Bronchial epithelial cell (primary cell): ENCODE results near the gene ATXN10. TPM values are rescaled to one million over a fixed set of nuclear protein-coding genes. Genes with fewer than 3 reads are reported as not detected.
"Not testable (repeated sequence)": the region's sequence is repeated elsewhere in the genome, so short reads cannot be mapped to it uniquely, and the experiment has no call there.

ENCODE experiments used
- DNase-seq: peaks from one replicate; pipeline ENCODE4 v3.0.0-alpha.2; 2010; ENCODE audit warnings: low read depth
- FAIRE-seq: peaks from 2 replicates; lab custom pipeline; 2011; peaks lifted over from hg19 to GRCh38; lab: Jason Lieb, UNC
- H3K27me3 ChIP-seq: 2 replicates; pipeline ENCODE4 v1.5.1; 2011; ENCODE audit warnings: low read length; ENCODE audit not compliant: control insufficient read depth, insufficient read depth
- H3K36me3 ChIP-seq: 2 replicates; pipeline ENCODE4 v1.5.1; 2011; ENCODE audit warnings: low read length; ENCODE audit not compliant: control insufficient read depth, insufficient read depth
- H3K4me3 ChIP-seq: 2 replicates; pipeline ENCODE4 v1.5.1; 2011; ENCODE audit warnings: mild to moderate bottlenecking, low read depth, low read length, control low read depth
- total RNA-seq: library from RNA; depleted of rRNA; stranded (reverse); fragments of >200 nt; gene quantifications from 2 replicates; pipeline ENCODE4 v1.2.1, GENCODE V29; 2014
- TF ChIP-seq, protein P1 (sequence below): IDR thresholded peaks from 2 replicates; pipeline ENCODE4 v1.5.1; 2011; ENCODE audit warnings: mild to moderate bottlenecking, moderate library complexity, low read length, control low read depth, inconsistent platforms; ENCODE audit not compliant: insufficient read depth, severe bottlenecking

Gene ATXN10
- total RNA-seq, 1 donor from 2014 or later = 81.9 TPM

DNA sequence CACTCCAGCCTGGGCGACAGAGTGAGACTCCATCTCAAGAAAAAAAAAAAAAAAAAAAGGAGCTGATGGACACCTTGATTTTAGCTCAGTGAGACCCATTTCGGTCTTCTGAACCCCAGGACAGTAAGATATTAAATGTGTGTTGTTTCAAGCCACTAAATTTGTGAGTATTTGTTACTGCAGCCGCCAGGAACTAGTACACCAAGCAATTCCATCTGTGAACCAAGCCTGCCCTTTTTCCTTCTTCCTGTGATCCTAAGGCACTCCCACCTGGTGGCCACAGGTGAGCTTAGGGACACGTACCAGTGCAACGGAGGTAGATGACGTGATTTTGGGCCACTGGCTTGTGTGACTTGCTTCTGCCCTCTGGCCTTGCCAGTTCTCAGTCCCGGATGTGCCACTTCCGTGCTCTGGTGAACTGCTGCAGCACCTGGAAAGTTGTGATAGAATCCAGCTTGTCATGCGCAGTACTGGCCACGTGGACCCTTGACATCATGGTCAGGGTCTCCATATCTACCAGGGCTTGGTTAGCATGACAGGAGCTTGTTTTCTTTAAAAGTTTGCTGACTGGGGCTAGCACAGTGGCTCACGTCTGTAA is 19.6 kb upstream of the ATXN10 start:
- no peak overlapping the region for H3K4me3 ChIP-seq
- H3K36me3 ChIP-seq = no peaks in the 10 kb centered on the region
- FAIRE-seq (no peak), DNase-seq (no peak)
- TF ChIP-seq, protein P1, sequence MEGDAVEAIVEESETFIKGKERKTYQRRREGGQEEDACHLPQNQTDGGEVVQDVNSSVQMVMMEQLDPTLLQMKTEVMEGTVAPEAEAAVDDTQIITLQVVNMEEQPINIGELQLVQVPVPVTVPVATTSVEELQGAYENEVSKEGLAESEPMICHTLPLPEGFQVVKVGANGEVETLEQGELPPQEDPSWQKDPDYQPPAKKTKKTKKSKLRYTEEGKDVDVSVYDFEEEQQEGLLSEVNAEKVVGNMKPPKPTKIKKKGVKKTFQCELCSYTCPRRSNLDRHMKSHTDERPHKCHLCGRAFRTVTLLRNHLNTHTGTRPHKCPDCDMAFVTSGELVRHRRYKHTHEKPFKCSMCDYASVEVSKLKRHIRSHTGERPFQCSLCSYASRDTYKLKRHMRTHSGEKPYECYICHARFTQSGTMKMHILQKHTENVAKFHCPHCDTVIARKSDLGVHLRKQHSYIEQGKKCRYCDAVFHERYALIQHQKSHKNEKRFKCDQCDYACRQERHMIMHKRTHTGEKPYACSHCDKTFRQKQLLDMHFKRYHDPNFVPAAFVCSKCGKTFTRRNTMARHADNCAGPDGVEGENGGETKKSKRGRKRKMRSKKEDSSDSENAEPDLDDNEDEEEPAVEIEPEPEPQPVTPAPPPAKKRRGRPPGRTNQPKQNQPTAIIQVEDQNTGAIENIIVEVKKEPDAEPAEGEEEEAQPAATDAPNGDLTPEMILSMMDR = no peak
- peaks cover 3% of the 10 kb centered on the region for H3K27me3 ChIP-seq

DNA sequence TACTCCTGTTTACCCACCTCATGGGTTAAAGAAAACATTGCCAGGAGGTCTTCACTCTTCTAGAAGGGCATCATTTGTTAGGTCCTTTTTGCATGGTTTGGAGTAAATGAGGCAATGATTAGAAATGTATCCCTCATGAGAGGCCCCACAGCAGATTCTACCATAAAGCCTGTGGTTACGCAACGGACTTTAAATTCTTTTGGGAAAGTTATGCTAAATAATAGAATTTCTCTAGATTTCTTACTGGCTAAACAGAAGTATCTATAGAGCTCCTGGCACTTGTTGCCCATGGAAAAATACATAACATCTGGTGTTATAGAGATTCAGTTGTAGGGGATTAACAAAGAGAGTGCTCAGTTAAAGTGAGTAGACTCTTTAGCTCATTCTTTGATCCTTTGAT is 15.1 kb upstream of the ATXN10 start:
- TF ChIP-seq, protein P1 = no peak
- Histone ChIP-seq H3K4me3 (no peak overlapping the region), H3K36me3 (no peaks in the 10 kb centered on the region), H3K27me3 (peaks cover 3% of the 10 kb centered on the region)
- DNase-seq (no peak), FAIRE-seq (no peak)

DNA sequence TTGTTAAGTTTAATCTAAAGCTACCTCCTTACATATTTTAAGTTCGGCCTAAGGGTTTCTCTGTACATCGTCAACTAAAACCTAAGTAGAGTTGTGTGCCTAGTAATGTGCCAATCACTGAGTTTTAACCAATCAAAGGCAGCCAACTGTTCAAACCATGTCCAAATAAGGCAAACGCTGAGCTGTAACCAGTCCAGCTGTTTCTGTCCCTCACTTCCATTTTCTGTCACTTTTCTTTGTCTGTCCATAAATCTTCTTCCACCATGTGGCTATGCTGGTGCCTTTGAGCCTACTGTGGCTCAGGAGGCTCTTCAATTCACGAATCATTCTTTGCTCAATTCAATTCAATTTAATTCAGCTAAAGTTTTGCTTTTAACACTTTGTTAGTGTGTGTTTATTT is 13.9 kb upstream of the ATXN10 start:
- H3K36me3 ChIP-seq = no peaks in the 10 kb centered on the region
- DNase-seq = no peak
- FAIRE-seq = no peak
- no peaks in the 10 kb centered on the region for H3K27me3 ChIP-seq
- H3K4me3 ChIP-seq = no peak overlapping the region
- TF ChIP-seq, protein P1 = no peak

DNA sequence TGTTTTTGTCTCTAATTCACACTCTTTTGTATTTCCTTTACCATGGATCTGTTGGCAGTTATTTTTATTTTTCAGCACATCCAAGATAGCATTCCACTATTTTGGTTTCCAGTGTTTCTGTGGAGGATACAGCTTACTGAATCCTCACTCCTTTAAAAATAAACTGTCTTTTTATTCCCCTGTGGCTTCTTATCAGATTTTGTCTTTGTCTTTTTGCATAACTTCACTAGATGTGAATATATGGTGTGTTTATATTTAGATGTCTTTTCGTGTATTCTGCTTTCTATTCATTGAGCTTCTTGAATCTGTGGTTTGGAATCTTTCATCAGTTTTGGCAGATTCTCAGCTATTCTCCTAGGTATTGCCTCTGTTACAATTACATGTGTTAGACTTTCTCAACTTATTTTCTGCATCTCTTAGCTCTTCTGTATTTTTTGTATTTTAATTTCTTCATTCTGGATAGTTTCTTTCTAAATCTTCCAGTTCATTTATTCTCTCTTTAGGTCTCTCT is 7.4 kb upstream of the ATXN10 start:
- Histone ChIP-seq H3K36me3 (no peaks in the 10 kb centered on the region), H3K27me3 (no peaks in the 10 kb centered on the region), H3K4me3 (no peak overlapping the region)
- FAIRE-seq = no peak
- TF ChIP-seq, protein P1 = no peak
- DNase-seq = no peak

DNA sequence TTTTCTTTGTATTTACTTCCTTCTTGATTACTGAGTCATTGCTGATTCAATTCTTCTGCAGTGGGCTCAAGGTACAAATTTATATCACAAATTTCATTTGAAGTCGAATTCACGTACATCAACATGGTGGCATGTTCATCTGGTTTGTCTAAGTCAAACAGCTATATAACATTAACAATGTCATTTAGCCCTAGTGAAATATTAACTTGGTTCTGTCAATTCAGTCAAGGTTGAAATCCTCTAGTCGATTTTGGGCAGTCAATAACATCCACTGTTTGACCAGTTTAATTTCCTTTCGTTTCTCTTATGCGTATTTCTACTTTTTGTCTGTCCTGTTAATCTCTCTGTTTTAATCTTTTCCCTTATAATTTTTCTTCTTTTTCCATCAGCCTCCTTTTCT is 4.1 kb upstream of the ATXN10 start:
- H3K36me3 ChIP-seq = no peaks in the 10 kb centered on the region
- DNase-seq = no peak
- H3K27me3 ChIP-seq = no peaks in the 10 kb centered on the region
- FAIRE-seq = no peak
- no peak overlapping the region for H3K4me3 ChIP-seq
- TF ChIP-seq, protein P1 = no peak

DNA sequence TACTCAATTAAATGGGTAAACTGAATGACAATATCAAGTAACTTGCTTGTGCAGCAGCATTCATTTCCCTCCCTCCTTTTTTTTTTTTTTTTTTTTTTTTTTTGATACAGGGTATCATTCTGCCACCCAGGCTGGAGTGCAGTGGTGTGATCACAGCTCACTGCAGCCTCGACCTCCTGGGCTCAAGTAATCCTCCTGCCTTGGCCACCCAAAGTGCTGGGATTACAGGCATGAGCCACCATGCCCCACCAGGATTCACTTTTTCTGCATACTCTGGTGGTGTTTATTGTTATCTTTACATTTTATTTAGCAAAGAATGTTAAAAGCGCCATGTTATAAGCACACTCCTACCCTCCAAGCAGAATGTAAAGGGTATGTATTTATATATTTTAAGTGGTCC is 1.3 kb upstream of the ATXN10 start:
- H3K27me3 ChIP-seq, H3K36me3 ChIP-seq, H3K4me3 ChIP-seq, DNase-seq, FAIRE-seq: not testable (repeated sequence)
